Daoy (cell line): ENCODE results near the gene HDAC11. TPM values are rescaled to one million over a fixed set of nuclear protein-coding genes. Genes with fewer than 3 reads are reported as not detected.

ENCODE experiments used
- DNase-seq: peaks from one replicate; pipeline ENCODE4 v3.0.0-alpha.2; 2015; ENCODE audit warnings: low read depth
- total RNA-seq: library from RNA; depleted of rRNA; stranded (reverse); fragments of >200 nt; shearing (Covaris generic); gene quantifications from 2 replicates; pipeline ENCODE4 v1.2.3, GENCODE V29; 2014

HDAC11 gene
- total RNA-seq, 1 experiment from 2014 or later, result 1.9 TPM

GRCh38 chr3:13470894-13471574, 9.1 kb upstream of the HDAC11 start:
- DNase-seq, result no peak

GRCh38 chr3:13472286-13472685, 7.8 kb upstream of the HDAC11 start:
- no peak for DNase-seq

- DNase-seq, result no peak
These were observed 7.1 kb upstream of the HDAC11 start for GRCh38 chr3:13473020-13473419.

GRCh38 chr3:13474021-13474420, 6.1 kb upstream of the HDAC11 start:
- no peak for DNase-seq

- DNase-seq, result no peak
These were observed 5.3 kb upstream of the HDAC11 start for GRCh38 chr3:13474776-13475303.

- no peak for DNase-seq
These were observed 4.1 kb upstream of the HDAC11 start for GRCh38 chr3:13475871-13476590.

- DNase-seq, result no peak
These were observed 2.2 kb upstream of the HDAC11 start for GRCh38 chr3:13477943-13478342.

- peak; percentile 35 for DNase-seq
These were observed 849 bp upstream of the HDAC11 start for GRCh38 chr3:13479332-13479581.

GRCh38 chr3:13480340-13481318, 523 bp downstream of the HDAC11 start:
- no peak for DNase-seq

GRCh38 chr3:13482106-13482690, 2.1 kb downstream of the HDAC11 start:
- no peak for DNase-seq

GRCh38 chr3:13483286-13483685, 3.2 kb downstream of the HDAC11 start:
- DNase-seq, result no peak

- no peak for DNase-seq
These were observed 4.0 kb downstream of the HDAC11 start for GRCh38 chr3:13483988-13484695.

GRCh38 chr3:13484851-13485590, 4.9 kb downstream of the HDAC11 start:
- DNase-seq, result peak; percentile 65

- DNase-seq, result peak; percentile 37
These were observed 5.8 kb downstream of the HDAC11 start for GRCh38 chr3:13485630-13486562.

- no peak for DNase-seq
These were observed 7.3 kb downstream of the HDAC11 start for GRCh38 chr3:13487403-13487802.

GRCh38 chr3:13491206-13491974, 11.3 kb downstream of the HDAC11 start:
- DNase-seq, result no peak

GRCh38 chr3:13492048-13492447, 11.9 kb downstream of the HDAC11 start:
- DNase-seq, result no peak
